Mucosa of rectum (tissue), 2 donors: ENCODE results near the gene IQGAP3.
"Not testable (repeated sequence)": the region's sequence is repeated elsewhere in the genome, so short reads cannot be mapped to it uniquely, and the experiment has no call there.

Source experiments
- H3K27ac ChIP-seq, 2 donors: one replicate each; pipeline ENCODE4 v1.7.0; 2013; ENCODE audit warnings: inconsistent platforms in 2 of 2, low read depth in 2 of 2, low read length in 2 of 2
- H3K27me3 ChIP-seq, 2 donors: one replicate each; pipeline ENCODE4 v1.7.0; 2013; ENCODE audit warnings: low read length in 2 of 2; ENCODE audit not compliant: control insufficient read depth in 2 of 2, insufficient read depth in 2 of 2
- H3K36me3 ChIP-seq, 2 donors: one replicate each; pipeline ENCODE4 v1.7.0; 2013; ENCODE audit warnings: low read length in 2 of 2; ENCODE audit not compliant: control insufficient read depth in 2 of 2, insufficient read depth in 2 of 2
- H3K4me1 ChIP-seq, 2 donors: one replicate each; pipeline ENCODE4 v1.7.0; 2013; ENCODE audit warnings: low read length in 2 of 2, mild to moderate bottlenecking in 1 of 2; ENCODE audit not compliant: control insufficient read depth in 2 of 2, insufficient read depth in 2 of 2
- H3K4me3 ChIP-seq, 2 donors: one replicate each; pipeline ENCODE4 v1.7.0; 2013; ENCODE audit warnings: low read length in 2 of 2
- H3K9ac ChIP-seq, 2 donors: one replicate each; pipeline ENCODE4 v1.7.0; 2013; ENCODE audit warnings: low read length in 2 of 2, low read depth in 1 of 2, mild to moderate bottlenecking in 1 of 2
- H3K9me3 ChIP-seq, 2 donors: one replicate each; pipeline ENCODE4 v1.7.0; 2013; ENCODE audit warnings: low read length in 2 of 2; ENCODE audit not compliant: control insufficient read depth in 2 of 2
- donor health status: healthy.
- donor health status: Normal muscosa, but diverticular disease.

Gene IQGAP3, protein sequence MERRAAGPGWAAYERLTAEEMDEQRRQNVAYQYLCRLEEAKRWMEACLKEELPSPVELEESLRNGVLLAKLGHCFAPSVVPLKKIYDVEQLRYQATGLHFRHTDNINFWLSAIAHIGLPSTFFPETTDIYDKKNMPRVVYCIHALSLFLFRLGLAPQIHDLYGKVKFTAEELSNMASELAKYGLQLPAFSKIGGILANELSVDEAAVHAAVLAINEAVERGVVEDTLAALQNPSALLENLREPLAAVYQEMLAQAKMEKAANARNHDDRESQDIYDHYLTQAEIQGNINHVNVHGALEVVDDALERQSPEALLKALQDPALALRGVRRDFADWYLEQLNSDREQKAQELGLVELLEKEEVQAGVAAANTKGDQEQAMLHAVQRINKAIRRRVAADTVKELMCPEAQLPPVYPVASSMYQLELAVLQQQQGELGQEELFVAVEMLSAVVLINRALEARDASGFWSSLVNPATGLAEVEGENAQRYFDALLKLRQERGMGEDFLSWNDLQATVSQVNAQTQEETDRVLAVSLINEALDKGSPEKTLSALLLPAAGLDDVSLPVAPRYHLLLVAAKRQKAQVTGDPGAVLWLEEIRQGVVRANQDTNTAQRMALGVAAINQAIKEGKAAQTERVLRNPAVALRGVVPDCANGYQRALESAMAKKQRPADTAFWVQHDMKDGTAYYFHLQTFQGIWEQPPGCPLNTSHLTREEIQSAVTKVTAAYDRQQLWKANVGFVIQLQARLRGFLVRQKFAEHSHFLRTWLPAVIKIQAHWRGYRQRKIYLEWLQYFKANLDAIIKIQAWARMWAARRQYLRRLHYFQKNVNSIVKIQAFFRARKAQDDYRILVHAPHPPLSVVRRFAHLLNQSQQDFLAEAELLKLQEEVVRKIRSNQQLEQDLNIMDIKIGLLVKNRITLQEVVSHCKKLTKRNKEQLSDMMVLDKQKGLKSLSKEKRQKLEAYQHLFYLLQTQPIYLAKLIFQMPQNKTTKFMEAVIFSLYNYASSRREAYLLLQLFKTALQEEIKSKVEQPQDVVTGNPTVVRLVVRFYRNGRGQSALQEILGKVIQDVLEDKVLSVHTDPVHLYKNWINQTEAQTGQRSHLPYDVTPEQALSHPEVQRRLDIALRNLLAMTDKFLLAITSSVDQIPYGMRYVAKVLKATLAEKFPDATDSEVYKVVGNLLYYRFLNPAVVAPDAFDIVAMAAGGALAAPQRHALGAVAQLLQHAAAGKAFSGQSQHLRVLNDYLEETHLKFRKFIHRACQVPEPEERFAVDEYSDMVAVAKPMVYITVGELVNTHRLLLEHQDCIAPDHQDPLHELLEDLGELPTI (N-terminal part only)

DNA sequence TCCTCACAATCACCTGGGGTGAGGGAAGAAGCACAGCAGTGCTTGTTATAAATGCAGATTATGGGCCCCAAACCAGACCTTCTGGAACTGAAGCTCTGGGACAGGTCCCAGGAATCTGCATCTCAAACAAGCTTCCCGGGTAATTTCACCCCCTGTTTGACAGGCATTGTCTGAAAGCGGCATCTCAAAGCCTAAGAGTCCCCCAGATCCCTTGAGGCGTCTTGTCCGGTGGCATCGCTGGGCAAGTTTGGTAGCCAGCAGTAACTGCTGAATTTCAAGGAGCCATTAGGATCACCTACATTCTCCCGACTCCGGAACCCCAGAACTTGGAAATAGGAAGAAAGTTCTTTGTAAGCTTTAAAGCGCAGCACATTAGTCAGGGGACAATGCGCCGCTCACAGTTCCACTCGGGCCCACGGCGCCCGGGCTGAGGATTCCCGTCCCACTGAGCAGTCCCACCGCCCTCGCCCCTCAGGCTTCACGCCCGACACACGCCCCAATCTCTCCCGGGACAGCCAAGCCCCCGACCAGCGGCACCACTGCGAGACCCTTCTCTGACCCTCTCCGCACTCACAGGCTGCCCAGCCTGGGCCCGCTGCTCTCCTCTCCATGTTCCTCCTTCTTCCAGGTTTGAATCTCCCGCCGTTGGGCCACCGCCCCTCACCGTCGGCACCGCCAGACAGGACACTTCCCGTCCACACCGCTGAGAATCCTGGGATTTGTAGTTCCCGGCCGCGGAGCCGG, at the start of gene IQGAP3:
Gene IQGAP3, minus strand, starts transcription at position 647 of the 744 bp plus-strand sequence. Its CDS starts 36 bp downstream, at position 611.
- Histone ChIP-seq H3K9ac (peak within 1 kb of the TSS; percentile 65 to 66), H3K4me1 (peaks cover 7 to 15% of the 10 kb centered on the region in 2 donors), H3K27ac (peak within 1 kb of the TSS; percentile 86 to 95), H3K36me3 (no peaks in the 10 kb centered on the region), H3K4me3 (peak within 1 kb of the TSS; percentile 61 to 76), H3K9me3 (no peaks in the 10 kb centered on the region), H3K27me3 (no peaks in the 10 kb centered on the region)

DNA sequence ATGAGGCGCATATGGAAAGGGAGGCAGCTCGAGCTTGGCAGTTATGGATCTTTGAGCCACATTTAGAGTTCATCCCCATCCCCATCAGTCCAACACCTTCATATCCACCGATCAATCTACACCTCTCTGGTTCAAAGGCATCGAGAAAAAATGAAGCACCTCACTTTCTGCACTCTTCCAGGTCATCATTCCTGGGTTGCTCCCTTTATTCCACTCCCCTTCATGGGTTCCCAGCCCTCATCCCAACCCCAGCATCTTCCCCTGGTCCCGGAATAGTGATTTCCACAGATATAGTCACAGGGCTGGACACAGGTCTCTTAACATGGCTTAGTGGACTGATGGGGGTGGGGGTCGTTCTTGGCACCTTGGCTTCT, 47.2 kb upstream of the IQGAP3 start:
- Histone ChIP-seq H3K36me3 (no peaks in the 10 kb centered on the region), H3K9me3 (no peaks in the 10 kb centered on the region), H3K9ac (no peak overlapping the region), H3K27ac (no peak overlapping the region), H3K27me3 (peaks cover 36 to 37% of the 10 kb centered on the region in 2 donors), H3K4me1 (peaks cover 7% of the 10 kb centered on the region in 2 donors), H3K4me3 (no peak overlapping the region)

DNA sequence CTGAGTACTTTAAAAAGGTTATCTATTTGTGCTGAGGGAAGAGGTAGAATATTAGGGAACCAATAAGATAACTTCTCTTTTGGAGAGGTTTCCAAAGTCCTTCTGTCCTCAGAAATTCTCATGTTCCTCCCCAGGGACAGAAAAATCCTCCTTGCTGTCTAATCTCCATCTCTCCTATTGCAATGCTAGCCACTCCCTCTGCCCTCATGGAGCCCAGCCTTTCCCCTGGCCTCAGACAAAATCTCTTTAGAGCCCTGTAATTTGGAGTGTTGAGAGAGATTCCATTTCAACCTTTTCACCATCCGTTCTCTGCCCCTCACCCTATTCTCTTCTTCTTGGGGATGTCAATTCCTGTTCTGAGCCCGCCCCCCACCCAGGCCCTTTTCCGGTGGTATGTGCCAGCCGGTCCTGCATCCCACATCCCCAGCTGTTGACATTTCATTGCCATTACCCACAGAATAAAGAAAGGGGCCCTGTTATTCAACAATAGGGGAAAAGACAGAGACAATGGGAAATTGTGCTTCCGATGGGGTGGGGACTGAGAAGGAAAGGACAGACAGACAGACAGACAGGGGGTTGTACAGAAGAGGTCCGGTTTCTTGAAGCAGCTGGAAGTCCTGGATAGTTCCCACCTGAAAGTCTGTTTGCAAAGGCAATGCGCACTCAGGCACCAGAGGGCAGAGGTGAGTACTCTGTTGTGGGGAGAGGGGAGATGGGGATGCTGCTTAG, 46.7 kb upstream of the IQGAP3 start, which contains the start of gene HAPLN2:
Gene HAPLN2, plus strand, starts transcription at position 563 of the 729 bp plus-strand sequence. CDS start 4,076 bp downstream, outside the sequence.
- Histone ChIP-seq H3K4me3 (no peak within 1 kb of the TSS), H3K4me1 (peaks cover 2% of the 10 kb centered on the region in 2 donors), H3K27ac (no peak within 1 kb of the TSS), H3K27me3 (peaks cover 32 to 33% of the 10 kb centered on the region in 2 donors), H3K9me3 (no peaks in the 10 kb centered on the region), H3K9ac (no peak within 1 kb of the TSS), H3K36me3 (no peaks in the 10 kb centered on the region)

DNA sequence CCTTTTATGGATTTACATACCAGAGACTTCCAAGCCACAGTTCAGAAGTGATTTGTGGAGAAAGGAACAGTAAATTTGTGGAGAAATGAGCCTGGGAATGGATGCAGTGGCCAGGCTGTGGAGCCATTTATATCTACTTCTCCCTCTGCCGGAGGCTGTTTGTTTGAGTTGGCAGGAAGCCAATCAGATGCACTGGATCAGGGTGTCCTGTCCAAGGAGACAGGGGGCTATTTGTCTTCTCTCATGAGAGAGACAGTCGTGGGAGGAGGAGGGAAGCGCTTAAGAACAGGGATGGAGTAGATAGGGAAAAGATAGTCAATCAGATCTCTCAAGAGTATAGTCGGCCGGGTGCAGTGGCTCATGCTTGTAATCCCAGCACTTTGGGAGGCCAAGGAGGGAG, 44.1 kb upstream of the IQGAP3 start:
- H3K36me3 ChIP-seq, result no peaks in the 10 kb centered on the region
- no peak overlapping the region for H3K9ac ChIP-seq
- peak overlapping the region in 1 of 2 donors; percentile 16 for H3K27ac ChIP-seq
- peaks cover 19 to 20% of the 10 kb centered on the region in 2 donors for H3K27me3 ChIP-seq
- no peaks in the 10 kb centered on the region for H3K9me3 ChIP-seq
- H3K4me1 ChIP-seq, result no peaks in the 10 kb centered on the region
- no peak overlapping the region for H3K4me3 ChIP-seq

DNA sequence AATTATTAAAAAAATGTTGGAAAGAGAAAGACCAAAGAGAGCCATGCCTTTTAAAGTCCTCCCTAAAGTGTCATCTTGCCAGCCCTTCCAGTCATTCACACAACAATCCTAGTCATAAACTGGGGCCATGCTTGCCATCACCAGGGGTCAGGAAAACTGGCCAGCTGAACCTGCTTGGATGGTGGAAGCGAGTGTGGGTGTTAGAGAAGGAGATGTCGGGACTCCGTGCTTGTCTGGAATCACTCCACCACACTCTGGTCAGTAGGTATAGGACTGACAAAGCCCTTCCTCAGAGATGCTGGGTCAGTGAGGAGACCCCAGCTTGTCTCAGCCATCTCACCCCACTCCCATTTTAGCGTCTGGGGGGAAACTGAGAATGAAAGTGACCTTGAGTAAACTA, 43.6 kb upstream of the IQGAP3 start:
- Histone ChIP-seq H3K27me3 (peaks cover 19 to 20% of the 10 kb centered on the region in 2 donors), H3K9me3 (no peaks in the 10 kb centered on the region), H3K4me1 (no peaks in the 10 kb centered on the region), H3K36me3 (no peaks in the 10 kb centered on the region), H3K4me3 (no peak overlapping the region), H3K9ac (peak overlapping the region in 1 of 2 donors; percentile 2), H3K27ac (peak overlapping the region; percentile 18 to 23)

DNA sequence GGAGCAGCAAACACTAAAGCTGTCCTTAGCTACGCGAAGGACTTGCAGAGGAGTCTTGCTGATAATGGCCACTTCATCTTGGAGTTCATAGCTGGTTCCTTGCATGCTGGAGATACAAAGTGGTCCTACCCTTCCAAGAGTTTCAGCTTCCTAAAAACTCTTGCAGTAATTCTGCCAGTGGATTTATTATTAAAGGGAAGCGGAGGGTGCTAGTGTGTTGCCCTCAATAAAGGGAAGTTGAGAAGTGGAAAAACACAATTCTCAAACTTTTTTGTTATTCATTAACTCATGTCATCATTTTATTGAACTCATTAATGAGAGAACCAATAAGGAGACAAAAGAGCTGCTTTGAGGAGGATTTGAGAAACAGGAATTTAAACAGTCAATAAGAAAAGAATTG, 40.3 kb upstream of the IQGAP3 start:
- no peaks in the 10 kb centered on the region for H3K4me1 ChIP-seq
- no peaks in the 10 kb centered on the region for H3K36me3 ChIP-seq
- H3K27me3 ChIP-seq, result peaks cover 5 to 6% of the 10 kb centered on the region in 2 donors
- no peak overlapping the region for H3K27ac ChIP-seq
- H3K4me3 ChIP-seq, result no peak overlapping the region
- no peaks in the 10 kb centered on the region for H3K9me3 ChIP-seq
- no peak overlapping the region for H3K9ac ChIP-seq

DNA sequence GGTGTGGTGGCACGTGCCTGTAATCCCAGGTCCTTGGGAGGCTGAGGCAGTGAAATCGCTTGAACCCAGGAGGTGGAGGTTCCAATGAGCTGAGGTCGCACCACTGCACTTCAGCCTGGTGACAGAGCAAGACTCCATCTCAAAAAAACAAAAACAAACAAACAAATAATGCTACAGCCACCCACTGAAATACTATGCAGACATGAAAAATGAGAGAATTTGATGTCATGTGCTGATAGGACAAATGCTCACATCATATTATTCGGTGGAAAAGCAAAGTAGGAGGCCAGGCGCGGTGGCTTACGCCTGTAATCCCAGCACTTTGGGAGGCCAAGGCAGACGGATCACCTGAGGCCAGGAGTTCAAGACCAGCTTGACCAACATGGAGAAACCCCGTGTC, 37.7 kb upstream of the IQGAP3 start:
- H3K4me3 ChIP-seq, H3K9ac ChIP-seq, H3K27me3 ChIP-seq, H3K27ac ChIP-seq, H3K9me3 ChIP-seq, H3K4me1 ChIP-seq, H3K36me3 ChIP-seq: not testable (repeated sequence)

DNA sequence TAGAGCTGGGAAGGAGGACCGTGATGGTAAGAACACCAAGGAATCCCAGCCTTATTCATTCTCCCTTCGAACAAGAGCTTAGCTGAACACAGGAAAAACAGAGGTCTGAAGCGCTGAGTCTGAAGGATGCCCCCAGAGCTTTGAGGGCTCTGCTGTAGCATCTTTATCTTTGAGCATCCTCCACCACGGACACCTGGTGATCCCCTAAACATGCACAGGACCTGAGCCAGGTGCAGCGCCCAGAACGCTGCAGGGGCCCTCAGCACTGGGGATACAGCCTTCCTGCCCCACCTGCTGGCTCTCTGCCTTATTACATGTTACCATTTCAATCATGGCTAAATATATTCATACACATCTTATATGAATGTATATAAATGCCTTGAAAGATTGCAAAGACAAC, 36.6 kb upstream of the IQGAP3 start:
- Histone ChIP-seq H3K27ac (no peak overlapping the region), H3K9me3 (no peaks in the 10 kb centered on the region), H3K27me3 (no peaks in the 10 kb centered on the region), H3K4me1 (no peaks in the 10 kb centered on the region), H3K36me3 (no peaks in the 10 kb centered on the region), H3K4me3 (no peak overlapping the region), H3K9ac (no peak overlapping the region)
